Breast epithelium (tissue), 3 donors: ENCODE data around the gene ARPP21.

Source experiments
- CTCF ChIP-seq, 3 donors: fragments of 450-650 bp; IDR thresholded peaks; one replicate each; pipeline ENCODE4 v1.5.1; 2016 to 2017; ENCODE audit warnings: antibody characterized with exemption in 3 of 3, mild to moderate bottlenecking in 3 of 3, moderate library complexity in 3 of 3
- POLR2A ChIP-seq: fragments of 450-650 bp; IDR thresholded peaks from one replicate; pipeline ENCODE4 v1.6.1; 2016; ENCODE audit warnings: antibody characterized with exemption, mild to moderate bottlenecking, moderate library complexity

GRCh38 chr3:35675206-35675605 is 35.9 kb downstream of the ARPP21 start:
- TF ChIP-seq CTCF (IDR thresholded peaks at IDR 0.05) (no peak), POLR2A (no peak)
